Medulla oblongata (tissue), 1 donor: ENCODE data around the gene INTU.
"Not testable (repeated sequence)": the region's sequence is repeated elsewhere in the genome, so short reads cannot be mapped to it uniquely, and the experiment has no call there.

Experiments
- DNase-seq: peaks from one replicate; pipeline ENCODE4 v3.0.0-alpha.2; 2015; ENCODE audit errors: extremely low spot score

The INTU gene

GRCh38 chr4:127643791-127644190, 11.0 kb downstream of the INTU start:
- DNase-seq: peak; percentile 44

GRCh38 chr4:127648061-127648460, 15.3 kb downstream of the INTU start:
- DNase-seq: no peak

- not testable (repeated sequence) for DNase-seq
These were observed 22.8 kb downstream of the INTU start for GRCh38 chr4:127655590-127655989.

- no peak for DNase-seq
These were observed 23.4 kb downstream of the INTU start for GRCh38 chr4:127656047-127656680.

- no peak for DNase-seq
These were observed 27.6 kb downstream of the INTU start for GRCh38 chr4:127660284-127660885.

GRCh38 chr4:127667116-127667515, 34.4 kb downstream of the INTU start:
- no peak for DNase-seq

- DNase-seq: no peak
These were observed 35.0 kb downstream of the INTU start for GRCh38 chr4:127667772-127668171.

- DNase-seq: no peak
These were observed 36.0 kb downstream of the INTU start for GRCh38 chr4:127668770-127669169.

- no peak for DNase-seq
These were observed 36.9 kb downstream of the INTU start for GRCh38 chr4:127669691-127670090.

- no peak for DNase-seq
These were observed 39.4 kb downstream of the INTU start for GRCh38 chr4:127672111-127672510.

GRCh38 chr4:127685292-127685691, 52.5 kb downstream of the INTU start:
- no peak for DNase-seq

- DNase-seq: no peak
These were observed 53.9 kb downstream of the INTU start for GRCh38 chr4:127686658-127687057.

- DNase-seq: no peak
These were observed 54.8 kb downstream of the INTU start for GRCh38 chr4:127687580-127687979.

GRCh38 chr4:127698789-127699200, 66.0 kb downstream of the INTU start:
- DNase-seq: no peak

- DNase-seq: no peak
These were observed 76.2 kb downstream of the INTU start for GRCh38 chr4:127708985-127709384.

GRCh38 chr4:127709456-127709855, 76.7 kb downstream of the INTU start:
- DNase-seq: no peak

- no peak for DNase-seq
These were observed 97.6 kb downstream of the INTU start, which contains the start of gene SLC25A31 for GRCh38 chr4:127730142-127730913. Gene SLC25A31, plus strand, starts transcription at chr4:127730400. Its CDS starts 146 bp downstream, at chr4:127730546.

GRCh38 chr4:127731406-127731805, 98.6 kb downstream of the INTU start:
- no peak for DNase-seq

- DNase-seq: peak; percentile 59
These were observed 100.0 kb downstream of the INTU start for GRCh38 chr4:127732623-127733328.

- no peak for DNase-seq
These were observed 102.2 kb downstream of the INTU start for GRCh38 chr4:127734976-127735375.

GRCh38 chr4:127737295-127737694, 104.5 kb downstream of the INTU start:
- no peak for DNase-seq

- no peak for DNase-seq
These were observed 108.5 kb downstream of the INTU start for GRCh38 chr4:127741247-127741646.
